H1 (cell line): Measurements from ENCODE around the gene TET1. TPM values are rescaled to one million over a fixed set of nuclear protein-coding genes. Genes with fewer than 3 reads are reported as not detected.

Source experiments
- CTCF ChIA-PET: fragments of 300-600 bp; sonication (Branson Sonifier 250); formaldehyde crosslinking; loops from one replicate; lab custom pipeline; 2021; ENCODE audit not compliant: partially characterized antibody; lab: Charles Lee
- POLR2A ChIA-PET: fragments of 300-600 bp; sonication (Branson Sonifier 250); formaldehyde crosslinking; loops from one replicate; lab custom pipeline; 2021; ENCODE audit warnings: inconsistent platforms; ENCODE audit not compliant: partially characterized antibody; lab: Charles Lee
- DNase-seq, 2 experiments: peaks; one replicate each; pipeline versions ENCODE4 v3.0.0 to v3.0.0-alpha.2; 2010 to 2022; ENCODE audit warnings: low spot score in 2 of 2, low read depth in 1 of 2, mixed read lengths in 1 of 2
- FAIRE-seq: peaks from 2 replicates; lab custom pipeline; 2011; peaks lifted over from hg19 to GRCh38; lab: Jason Lieb, UNC
- H2AFZ ChIP-seq: 2 replicates; pipeline ENCODE4 v1.8.1; 2012; ENCODE audit warnings: low read length, inconsistent platforms
- H2AK5ac ChIP-seq: 2 replicates; pipeline ENCODE4 v1.6.1; 2013; ENCODE audit warnings: low read depth, low read length
- H2BK120ac ChIP-seq: replicated peaks from 2 replicates; pipeline ENCODE3; 2013; ENCODE audit warnings: low read depth, low read length, inconsistent platforms
- H2BK12ac ChIP-seq: 2 replicates; pipeline ENCODE4 v1.6.1; 2013; ENCODE audit warnings: low read depth, low read length
- H2BK15ac ChIP-seq: 2 replicates; pipeline ENCODE4 v1.6.1; 2013; ENCODE audit warnings: low read length
- H2BK20ac ChIP-seq: 2 replicates; pipeline ENCODE4 v1.6.1; 2013; ENCODE audit warnings: low read length
- H2BK5ac ChIP-seq: 2 replicates; pipeline ENCODE4 v1.6.1; 2013; ENCODE audit warnings: low read depth, low read length
- H3K14ac ChIP-seq: 2 replicates; pipeline ENCODE4 v1.6.1; 2013; ENCODE audit warnings: inconsistent platforms; ENCODE audit not compliant: insufficient read length
- H3K18ac ChIP-seq: 2 replicates; pipeline ENCODE4 v1.6.1; 2013; ENCODE audit warnings: low read length; ENCODE audit errors: extremely low read depth
- H3K23ac ChIP-seq: 2 replicates; pipeline ENCODE4 v1.6.1; 2013; ENCODE audit warnings: inconsistent platforms; ENCODE audit not compliant: insufficient read length
- H3K23me2 ChIP-seq: 2 replicates; pipeline ENCODE4 v1.6.1; 2013; ENCODE audit warnings: low read depth, low read length
- H3K27ac ChIP-seq: 2 replicates; pipeline ENCODE4 v1.6.1; 2011; ENCODE audit warnings: low read depth, low read length, inconsistent platforms
- H3K27me3 ChIP-seq, 4 experiments: replicated peaks in 1 of 4; 1 replicate in 1 of 4; 2 replicates in 3 of 4; pipeline versions ENCODE4 v1.6.1 to v1.8.1; 2011 to 2013; ENCODE audit warnings: low read length in 3 of 4, mild to moderate bottlenecking in 3 of 4, inconsistent platforms in 2 of 4, mixed read lengths in 2 of 4, moderate library complexity in 1 of 4; ENCODE audit not compliant: control insufficient read depth in 3 of 4, insufficient read depth in 3 of 4; ENCODE audit errors: extremely low read depth in 1 of 4
- H3K36me3 ChIP-seq, 4 experiments: 2 replicates each; pipeline versions ENCODE4 v1.6.1 to v1.8.1; 2011 to 2013; ENCODE audit warnings: mild to moderate bottlenecking in 4 of 4, low read length in 3 of 4, moderate library complexity in 2 of 4, control low read depth in 1 of 4, inconsistent platforms in 1 of 4; ENCODE audit not compliant: insufficient read depth in 4 of 4, control insufficient read depth in 2 of 4
- H3K4ac ChIP-seq: replicated peaks from 2 replicates; pipeline ENCODE3; 2013; ENCODE audit warnings: low read length, low read depth, mixed read lengths, inconsistent platforms; ENCODE audit not compliant: insufficient read length
- H3K4me1 ChIP-seq, 4 experiments: replicated peaks in 1 of 4; 1 replicate in 1 of 4; 2 replicates in 3 of 4; pipeline versions ENCODE4 v1.6.1 to v1.8.1; 2011 to 2013; ENCODE audit warnings: low read length in 3 of 4, inconsistent platforms in 2 of 4, mixed read lengths in 1 of 4; ENCODE audit not compliant: insufficient read depth in 4 of 4, control insufficient read depth in 3 of 4
- H3K4me2 ChIP-seq, 2 experiments: 2 replicates each; pipeline versions ENCODE4 v1.6.1 to v1.8.1; 2011 to 2013; ENCODE audit warnings: low read depth in 2 of 2, low read length in 2 of 2, control low read depth in 1 of 2, inconsistent platforms in 1 of 2, mild to moderate bottlenecking in 1 of 2; ENCODE audit not compliant: insufficient read depth in 1 of 2
- H3K4me3 ChIP-seq, 4 experiments: fragments of 200-600, 300-600 bp in 1 of 4; sonication (generic), shearing (Covaris generic), sonication (Bioruptor Twin) in 1 of 4; 2 replicates each; pipeline versions ENCODE4 v1.5.1 to v1.8.1; 2011 to 2016; ENCODE audit warnings: low read length in 4 of 4, low read depth in 3 of 4, control low read depth in 2 of 4, inconsistent platforms in 2 of 4, mild to moderate bottlenecking in 2 of 4, mixed read lengths in 1 of 4, moderate library complexity in 1 of 4; ENCODE audit not compliant: insufficient read depth in 2 of 4; ENCODE audit errors: extremely low read depth in 1 of 4
- H3K56ac ChIP-seq: replicated peaks from 2 replicates; pipeline ENCODE3; 2013; ENCODE audit warnings: low read depth, mild to moderate bottlenecking, mixed read lengths, low read length, inconsistent platforms; ENCODE audit not compliant: insufficient read length
- H3K79me1 ChIP-seq: 2 replicates; pipeline ENCODE4 v1.6.1; 2013; ENCODE audit warnings: low read depth, low read length, control low read depth
- H3K79me2 ChIP-seq, 2 experiments: 2 replicates each; pipeline versions ENCODE4 v1.6.1 to v1.8.1; 2012 to 2013; ENCODE audit warnings: low read length in 2 of 2, mild to moderate bottlenecking in 2 of 2, inconsistent platforms in 1 of 2; ENCODE audit not compliant: insufficient read depth in 2 of 2, control insufficient read depth in 1 of 2
- H3K9ac ChIP-seq, 4 experiments: replicated peaks in 1 of 4; 1 replicate in 1 of 4; 2 replicates in 3 of 4; pipeline versions ENCODE4 v1.6.1 to v1.8.1; 2011 to 2013; ENCODE audit warnings: low read depth in 3 of 4, low read length in 3 of 4, control low read depth in 2 of 4, mild to moderate bottlenecking in 2 of 4, moderate library complexity in 2 of 4, inconsistent platforms in 1 of 4; ENCODE audit errors: extremely low read depth in 1 of 4
- H3K9me3 ChIP-seq, 2 experiments: 2 replicates each; pipeline versions ENCODE4 v1.6.1 to v1.8.1; 2012 to 2013; ENCODE audit warnings: mild to moderate bottlenecking in 2 of 2, moderate library complexity in 2 of 2, control low read depth in 1 of 2, inconsistent platforms in 1 of 2, low read depth in 1 of 2, low read length in 1 of 2, mixed read lengths in 1 of 2; ENCODE audit not compliant: insufficient read depth in 2 of 2
- H4K20me1 ChIP-seq, 2 experiments: replicated peaks in 1 of 2; 2 replicates each; pipeline versions ENCODE3 to v1.8.1; 2011 to 2013; ENCODE audit warnings: inconsistent platforms in 2 of 2, low read length in 2 of 2, mild to moderate bottlenecking in 1 of 2; ENCODE audit not compliant: insufficient read depth in 2 of 2, control insufficient read depth in 1 of 2
- H4K5ac ChIP-seq: 2 replicates; pipeline ENCODE4 v1.6.1; 2013; ENCODE audit warnings: low read length, low read depth, mixed read lengths, inconsistent platforms; ENCODE audit not compliant: insufficient read length
- H4K8ac ChIP-seq: 2 replicates; pipeline ENCODE4 v1.8.0; 2013; ENCODE audit warnings: mild to moderate bottlenecking, moderate library complexity, low read length, inconsistent platforms; ENCODE audit not compliant: insufficient read depth; ENCODE audit errors: extremely low read depth
- H4K91ac ChIP-seq: replicated peaks from 2 replicates; pipeline ENCODE3; 2013; ENCODE audit warnings: low read length, mixed read lengths, inconsistent platforms; ENCODE audit not compliant: insufficient read length
- BACH1 ChIP-seq: IDR thresholded peaks from 2 replicates; pipeline ENCODE4 v1.6.1; 2012; ENCODE audit warnings: low read length, improper control_type of control experiment
- BRCA1 ChIP-seq: IDR thresholded peaks from 2 replicates; pipeline ENCODE4 v1.6.1; 2012; ENCODE audit warnings: low read depth, low read length, improper control_type of control experiment
- CHD1 ChIP-seq: IDR thresholded peaks from 2 replicates; pipeline ENCODE4 v1.6.1; 2012; ENCODE audit warnings: low read depth, low read length, improper control_type of control experiment
- KDM4A ChIP-seq: IDR thresholded peaks from one replicate; pipeline ENCODE4 v1.7.1; 2012; ENCODE audit warnings: low read depth, mild to moderate bottlenecking, moderate library complexity, low read length, inconsistent platforms; ENCODE audit not compliant: severe bottlenecking
- SAP30 ChIP-seq: fragments of 300-600 bp; sonication (generic); IDR thresholded peaks from 2 replicates; pipeline ENCODE4 v1.7.1; 2012; ENCODE audit warnings: low read length, moderate library complexity, mild to moderate bottlenecking, inconsistent platforms; ENCODE audit not compliant: insufficient read depth, insufficient replicate concordance
- SIRT6 ChIP-seq: IDR thresholded peaks from one replicate; pipeline ENCODE4 v1.7.1; 2012; ENCODE audit warnings: low read length, inconsistent platforms
- YY1 ChIP-seq: IDR thresholded peaks from 2 replicates; pipeline ENCODE4 v1.6.1; 2011; ENCODE audit warnings: low read depth, mild to moderate bottlenecking, low read length
- WGBS, 2 experiments: shearing (Covaris generic) in 1 of 2; methylation state at CpG; one replicate each; pipeline versions ENCODE4 v1.1.6 to v1.1.7; 2013 to 2015; ENCODE audit warnings: low lambda C conversion rate in 2 of 2, mixed read lengths in 2 of 2, inconsistent platforms in 1 of 2, low coverage in 1 of 2, missing lambda C conversion rate in 1 of 2; ENCODE audit not compliant: insufficient replicate concordance in 2 of 2, insufficient coverage in 1 of 2, insufficient read length in 1 of 2; ENCODE audit errors: extremely low coverage in 1 of 2, missing lambda C conversion rate in 1 of 2; 5-methylcytosine and 5-hydroxymethylcytosine counted together
- polyA plus RNA-seq, 7 experiments: library from polyadenylated mRNA; depleted of rRNA in 3 of 7; stranded (reverse) in 5 of 7; unstranded in 2 of 7; fragments of >200 nt in 5 of 7; fragments of 200-250 nt in 2 of 7; gene quantifications; 1 replicate in 5 of 7; 2 replicates in 1 of 7; 4 replicates in 1 of 7; pipeline versions ENCODE4 v1.2.1 to v1.2.3, GENCODE V29; 2011 to 2013; ENCODE audit warnings: missing spikeins in 2 of 7, mixed read lengths in 2 of 7
- total RNA-seq: library from RNA; stranded (reverse); fragmentation: NEBNext Ultra II Directional; extraction: Animal tissue kit (Norgen Biotek cat#: 25700); gene quantifications from 2 replicates; pipeline ENCODE4 v1.2.1, GENCODE V29; 2021
- TF ChIP-seq, protein P1 (sequence below), 3 experiments: IDR thresholded peaks; 1 replicate in 2 of 3; 2 replicates in 1 of 3; pipeline versions ENCODE4 v1.5.1 to v1.6.1; 2011; ENCODE audit warnings: low read length in 3 of 3, mild to moderate bottlenecking in 3 of 3, inconsistent platforms in 2 of 3, low read depth in 1 of 3, moderate library complexity in 1 of 3; ENCODE audit not compliant: insufficient read depth in 1 of 3; ENCODE audit errors: control extremely low read depth in 1 of 3
- TF ChIP-seq, protein P2 (sequence below): IDR thresholded peaks from 2 replicates; pipeline ENCODE4 v1.6.1; 2012; ENCODE audit warnings: inconsistent platforms

The TET1 gene
- total and polyA plus RNA-seq, 2 of the 8 experiments (the other 6 are each of a cell fraction or from before 2014, with no cell fraction given), result 15.2 to 69.3 TPM

DNA sequence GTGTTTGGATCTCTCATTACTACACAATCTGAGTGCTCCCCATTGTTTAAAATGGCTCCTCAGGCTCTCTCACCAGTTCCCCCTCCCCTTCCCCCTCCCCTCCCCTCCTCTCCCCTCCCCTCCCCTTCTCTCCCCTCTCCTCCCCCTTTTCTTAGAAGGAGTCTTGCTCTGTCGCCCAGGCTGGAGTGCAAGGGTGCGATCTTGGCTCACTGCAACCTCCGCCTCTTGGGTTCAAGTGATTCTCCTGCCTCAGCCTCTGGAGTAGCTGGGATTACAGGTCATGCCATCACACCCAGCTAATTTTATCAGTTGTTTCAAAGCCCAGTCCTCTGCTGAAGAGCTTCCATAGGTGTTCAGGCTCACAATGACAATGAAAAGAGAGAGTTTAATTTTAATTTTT lies 157.3 kb downstream of the TET1 start:
- no peaks in the 10 kb centered on the region for H3K9me3 ChIP-seq
- H2BK5ac ChIP-seq, result no peak overlapping the region
- H2BK15ac ChIP-seq, result no peak overlapping the region
- no peak overlapping the region for H4K8ac ChIP-seq
- no peaks in the 10 kb centered on the region for H3K79me1 ChIP-seq
- H3K23ac ChIP-seq, result no peak overlapping the region
- ChIA-PET CTCF (interaction anchor here (1.0 kb wide), 1 partner anchor 166 kb away, joined by 4 read pairs; no protein-coding TSS in a partner anchor), POLR2A (interaction anchor here (0.6 kb wide), 1 partner anchor 160 kb away, joined by 3 read pairs; no protein-coding TSS in a partner anchor)
- H4K5ac ChIP-seq, result no peak overlapping the region
- H2BK120ac ChIP-seq, result no peak overlapping the region
- no peak overlapping the region for H4K91ac ChIP-seq
- no peak for DNase-seq
- no peak overlapping the region for H3K4me2 ChIP-seq
- no peaks in the 10 kb centered on the region for H3K27me3 ChIP-seq
- peaks cover 0 to 11% of the 10 kb centered on the region in 2 experiments; a peak in 3 of 4 replicates for H3K79me2 ChIP-seq
- H3K56ac ChIP-seq, result no peak overlapping the region
- H3K9ac ChIP-seq, result no peak overlapping the region
- TF ChIP-seq YY1, result no peak
- TF ChIP-seq BRCA1, result no peak
- no peak for TF ChIP-seq KDM4A
- TF ChIP-seq, protein P1, sequence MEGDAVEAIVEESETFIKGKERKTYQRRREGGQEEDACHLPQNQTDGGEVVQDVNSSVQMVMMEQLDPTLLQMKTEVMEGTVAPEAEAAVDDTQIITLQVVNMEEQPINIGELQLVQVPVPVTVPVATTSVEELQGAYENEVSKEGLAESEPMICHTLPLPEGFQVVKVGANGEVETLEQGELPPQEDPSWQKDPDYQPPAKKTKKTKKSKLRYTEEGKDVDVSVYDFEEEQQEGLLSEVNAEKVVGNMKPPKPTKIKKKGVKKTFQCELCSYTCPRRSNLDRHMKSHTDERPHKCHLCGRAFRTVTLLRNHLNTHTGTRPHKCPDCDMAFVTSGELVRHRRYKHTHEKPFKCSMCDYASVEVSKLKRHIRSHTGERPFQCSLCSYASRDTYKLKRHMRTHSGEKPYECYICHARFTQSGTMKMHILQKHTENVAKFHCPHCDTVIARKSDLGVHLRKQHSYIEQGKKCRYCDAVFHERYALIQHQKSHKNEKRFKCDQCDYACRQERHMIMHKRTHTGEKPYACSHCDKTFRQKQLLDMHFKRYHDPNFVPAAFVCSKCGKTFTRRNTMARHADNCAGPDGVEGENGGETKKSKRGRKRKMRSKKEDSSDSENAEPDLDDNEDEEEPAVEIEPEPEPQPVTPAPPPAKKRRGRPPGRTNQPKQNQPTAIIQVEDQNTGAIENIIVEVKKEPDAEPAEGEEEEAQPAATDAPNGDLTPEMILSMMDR (IDR thresholded peaks at IDR 0.05; ENCODE audit: control extremely low read depth in 1 of 3, insufficient read depth in 1 of 3, low read depth in 1 of 3, low read length in 3 of 3), result no peak
- TF ChIP-seq SIRT6, result no peak
- no peak for TF ChIP-seq CHD1
- no peak for TF ChIP-seq SAP30
- TF ChIP-seq, protein P2, sequence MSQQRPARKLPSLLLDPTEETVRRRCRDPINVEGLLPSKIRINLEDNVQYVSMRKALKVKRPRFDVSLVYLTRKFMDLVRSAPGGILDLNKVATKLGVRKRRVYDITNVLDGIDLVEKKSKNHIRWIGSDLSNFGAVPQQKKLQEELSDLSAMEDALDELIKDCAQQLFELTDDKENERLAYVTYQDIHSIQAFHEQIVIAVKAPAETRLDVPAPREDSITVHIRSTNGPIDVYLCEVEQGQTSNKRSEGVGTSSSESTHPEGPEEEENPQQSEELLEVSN, result no peak
- no peak for TF ChIP-seq BACH1
- H3K4ac ChIP-seq, result no peak overlapping the region
- no peaks in the 10 kb centered on the region; a peak in 1 of 8 replicates for H3K36me3 ChIP-seq
- FAIRE-seq, result no peak
- no peak overlapping the region for H2AK5ac ChIP-seq
- peaks cover 0 to under 1% (median under 1%) of the 10 kb centered on the region in 4 experiments; a peak in 3 of 7 replicates for H3K4me1 ChIP-seq
- no peak overlapping the region for H2BK12ac ChIP-seq
- H3K14ac ChIP-seq, result no peak overlapping the region
- H4K20me1 ChIP-seq, result no peaks in the 10 kb centered on the region
- no peak overlapping the region for H3K4me3 ChIP-seq
- no peak overlapping the region for H3K18ac ChIP-seq
- no peak overlapping the region for H3K27ac ChIP-seq
- H2BK20ac ChIP-seq, result no peak overlapping the region
- H2AFZ ChIP-seq, result no peak overlapping the region
- H3K23me2 ChIP-seq, result no peaks in the 10 kb centered on the region
- WGBS, 2 experiments, result 87% methylated on average over 3 of the region's 3 CpGs; no CpG with 5 or more reads in 1 of the 2 experiments
